NCI-H2227 treated with DMSO at 0.1 percent for 48 hours (cell line): Measurements from ENCODE around the gene ARHGAP26.
"Not testable (repeated sequence)": the region's sequence is repeated elsewhere in the genome, so short reads cannot be mapped to it uniquely, and the experiment has no call there.

Source experiments
- DNase-seq: peaks from one replicate; lab custom pipeline; 2025; lab: John Stamatoyannopoulos, UW

The ARHGAP26 gene

GRCh38 chr5:142934051-142934762, 164.0 kb downstream of the ARHGAP26 start:
- peak; percentile 26 for DNase-seq

GRCh38 chr5:142935014-142935413, 164.8 kb downstream of the ARHGAP26 start:
- no peak for DNase-seq

DNA sequence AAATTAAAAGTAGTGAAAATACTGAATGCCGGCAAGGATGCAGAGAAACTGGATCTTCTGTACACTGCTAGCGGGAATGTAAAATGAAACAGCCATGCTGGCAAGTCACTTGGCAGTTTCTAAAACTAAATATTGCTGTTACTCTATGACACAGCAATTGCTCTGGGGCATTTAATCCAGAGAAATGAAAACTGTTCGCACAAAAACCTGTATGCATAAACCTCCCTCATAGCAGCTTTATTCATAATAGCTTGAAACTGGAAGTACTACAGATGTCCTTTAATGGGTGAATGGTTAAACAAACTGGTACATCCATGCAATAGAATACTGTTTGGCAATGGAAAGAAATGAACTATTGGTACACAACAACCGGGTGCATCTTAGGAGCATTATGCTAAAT, 167.2 kb downstream of the ARHGAP26 start:
- DNase-seq = no peak

DNA sequence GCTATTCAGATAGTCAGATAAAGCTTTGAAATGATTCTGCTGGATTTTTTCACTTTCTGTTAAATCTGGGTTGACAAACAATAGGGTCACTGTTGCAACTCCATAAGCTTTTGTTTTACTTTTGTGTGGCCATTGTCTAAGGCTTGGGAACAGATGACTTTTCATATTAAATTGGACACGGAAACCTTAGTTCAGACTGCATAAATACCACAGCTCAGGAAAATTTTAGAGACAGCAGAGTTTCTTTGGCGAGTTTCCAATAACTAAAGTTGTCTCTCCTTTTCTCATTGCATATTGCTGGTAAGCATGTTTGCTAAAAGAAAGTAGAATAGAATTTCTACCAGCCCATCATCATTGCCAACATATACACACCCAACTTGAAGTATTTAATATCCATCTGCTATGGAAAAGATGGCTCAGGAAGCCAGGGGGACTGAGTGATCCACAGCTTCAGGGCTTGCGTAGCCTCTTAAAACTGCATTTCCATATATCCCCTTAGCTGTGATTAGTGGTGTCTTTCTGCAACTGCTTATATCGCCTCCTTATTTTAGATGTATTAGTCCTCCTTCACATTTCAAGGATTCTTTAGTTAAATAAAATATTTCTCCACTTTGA, 168.2 kb downstream of the ARHGAP26 start:
- DNase-seq = no peak

DNA sequence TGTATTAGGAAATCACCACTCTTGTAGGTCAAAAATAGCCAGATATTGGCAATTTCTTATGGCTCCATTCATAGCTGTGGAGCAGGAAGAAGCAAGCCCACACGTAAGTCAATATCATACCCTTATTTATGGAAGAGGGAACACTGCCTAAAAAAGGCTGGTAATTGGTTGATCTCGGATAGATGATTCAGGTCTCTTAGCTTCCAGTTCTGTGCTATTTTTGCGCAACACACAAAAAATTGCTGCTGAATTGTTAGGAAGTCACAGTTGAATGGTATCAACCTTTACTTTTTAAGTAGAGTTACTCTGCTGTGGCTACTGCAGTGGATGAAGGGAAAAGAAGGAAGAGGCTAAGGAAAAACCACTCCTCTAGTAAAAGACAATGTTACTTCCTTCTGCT, 168.8 kb downstream of the ARHGAP26 start:
- no peak for DNase-seq

GRCh38 chr5:142939884-142940283, 169.7 kb downstream of the ARHGAP26 start:
- DNase-seq = no peak

DNA sequence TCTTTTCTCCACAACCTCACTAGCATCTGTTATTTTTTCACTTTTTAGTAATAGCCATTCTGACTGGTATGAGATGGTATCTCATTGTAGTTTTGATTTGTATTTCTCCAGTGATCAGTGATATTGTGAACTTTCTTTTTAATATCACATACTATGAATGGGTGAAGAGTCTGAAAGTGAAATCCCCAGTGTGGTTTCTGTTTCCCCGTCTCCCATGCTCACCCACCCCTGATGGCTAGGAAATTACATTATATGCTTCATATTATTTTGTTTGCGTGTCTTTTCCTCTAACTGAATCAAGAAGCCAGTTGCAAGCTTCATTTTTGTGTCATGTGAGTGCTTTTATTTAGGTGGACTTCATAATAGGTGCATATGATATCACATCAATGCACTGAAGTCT, 171.1 kb downstream of the ARHGAP26 start:
- no peak for DNase-seq

GRCh38 chr5:142942901-142943300, 172.7 kb downstream of the ARHGAP26 start:
- DNase-seq = no peak

DNA sequence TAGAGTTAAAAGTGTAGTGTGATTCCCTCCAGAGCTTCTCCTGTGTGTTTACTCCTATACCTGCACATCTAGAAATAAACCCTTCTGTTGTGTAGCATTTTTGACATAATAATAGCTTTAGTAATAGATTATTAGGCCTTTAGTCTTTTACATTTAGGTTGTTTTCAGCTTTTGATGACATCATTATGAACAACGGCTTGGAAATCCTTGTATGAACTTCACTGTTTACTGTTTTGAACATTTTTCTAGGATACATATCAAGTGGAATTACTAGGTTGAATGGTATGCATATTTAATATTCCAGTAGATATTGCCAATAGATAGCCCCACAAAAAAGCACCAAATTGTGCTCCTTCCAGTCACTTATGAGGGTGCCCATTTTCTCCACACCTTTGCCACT, 174.0 kb downstream of the ARHGAP26 start:
- DNase-seq = no peak

- no peak for DNase-seq
Measured at GRCh38 chr5:142945321-142945720, 175.1 kb downstream of the ARHGAP26 start.

- DNase-seq = no peak
Measured at GRCh38 chr5:142945845-142946244, 175.7 kb downstream of the ARHGAP26 start.

- no peak for DNase-seq
Measured at GRCh38 chr5:142946547-142947426, 176.6 kb downstream of the ARHGAP26 start.

- no peak for DNase-seq
Measured at GRCh38 chr5:142947427-142947709, 177.2 kb downstream of the ARHGAP26 start.

DNA sequence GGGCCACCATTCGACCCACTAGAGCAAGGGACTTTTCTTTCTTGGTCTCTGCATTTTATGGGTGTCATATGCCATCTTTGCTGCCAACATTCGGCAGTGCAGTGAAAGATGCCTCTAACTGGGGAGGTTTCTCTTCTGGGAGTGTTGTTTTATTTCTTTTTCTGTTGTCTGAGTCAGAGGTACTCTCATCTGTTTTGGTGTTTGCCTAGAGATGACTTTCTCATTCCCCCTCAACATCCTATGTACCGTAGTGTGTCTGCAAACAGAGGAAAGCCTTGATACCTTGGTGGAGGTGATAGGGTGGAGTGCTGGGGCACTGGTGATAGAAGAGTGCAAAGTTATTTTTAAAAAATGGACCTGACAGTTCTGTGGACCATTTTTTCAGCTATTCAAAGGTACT, 182.1 kb downstream of the ARHGAP26 start:
- DNase-seq = no peak

DNA sequence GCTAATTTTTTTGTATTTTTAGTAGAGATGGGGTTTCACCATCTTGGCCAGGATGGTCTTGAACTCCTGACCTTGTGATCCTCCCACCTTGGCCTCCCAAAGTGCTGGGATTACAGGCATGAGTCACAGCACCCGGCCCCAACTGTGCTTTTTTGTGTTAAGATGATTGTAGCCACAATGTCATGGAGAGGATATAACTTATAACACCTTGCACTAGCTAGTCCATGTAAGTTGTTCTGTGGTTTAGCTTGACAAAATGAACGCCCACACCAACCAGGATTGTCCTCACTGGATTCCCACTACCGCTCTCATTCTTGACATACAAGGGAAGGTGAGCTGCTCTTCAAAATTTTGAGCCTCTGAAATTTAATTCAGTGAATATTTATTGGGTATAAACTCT, 182.7 kb downstream of the ARHGAP26 start:
- DNase-seq = not testable (repeated sequence)

- DNase-seq = no peak
Measured at GRCh38 chr5:142954455-142954854, 184.3 kb downstream of the ARHGAP26 start.

DNA sequence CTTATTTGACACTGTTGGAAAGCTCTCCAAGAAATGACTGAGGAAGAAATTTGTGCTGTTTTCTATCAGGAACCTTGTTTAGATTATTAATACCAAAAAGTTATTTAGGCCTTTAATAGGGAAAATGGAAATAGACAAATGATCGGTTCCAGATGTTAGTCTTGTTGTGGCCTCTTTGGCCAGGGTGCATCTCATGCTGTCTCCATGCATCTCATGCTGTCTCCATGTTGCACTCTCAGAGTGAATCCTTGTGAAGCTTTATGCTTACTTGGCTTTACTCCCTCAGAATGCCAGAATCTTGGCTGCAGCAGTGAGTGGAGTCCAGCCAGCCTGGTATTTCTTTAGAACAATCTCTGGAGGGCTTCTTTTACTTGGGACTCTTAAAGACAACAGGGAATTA, 185.5 kb downstream of the ARHGAP26 start:
- DNase-seq = no peak

- DNase-seq = no peak
Measured at GRCh38 chr5:142957528-142957927, 187.4 kb downstream of the ARHGAP26 start.

DNA sequence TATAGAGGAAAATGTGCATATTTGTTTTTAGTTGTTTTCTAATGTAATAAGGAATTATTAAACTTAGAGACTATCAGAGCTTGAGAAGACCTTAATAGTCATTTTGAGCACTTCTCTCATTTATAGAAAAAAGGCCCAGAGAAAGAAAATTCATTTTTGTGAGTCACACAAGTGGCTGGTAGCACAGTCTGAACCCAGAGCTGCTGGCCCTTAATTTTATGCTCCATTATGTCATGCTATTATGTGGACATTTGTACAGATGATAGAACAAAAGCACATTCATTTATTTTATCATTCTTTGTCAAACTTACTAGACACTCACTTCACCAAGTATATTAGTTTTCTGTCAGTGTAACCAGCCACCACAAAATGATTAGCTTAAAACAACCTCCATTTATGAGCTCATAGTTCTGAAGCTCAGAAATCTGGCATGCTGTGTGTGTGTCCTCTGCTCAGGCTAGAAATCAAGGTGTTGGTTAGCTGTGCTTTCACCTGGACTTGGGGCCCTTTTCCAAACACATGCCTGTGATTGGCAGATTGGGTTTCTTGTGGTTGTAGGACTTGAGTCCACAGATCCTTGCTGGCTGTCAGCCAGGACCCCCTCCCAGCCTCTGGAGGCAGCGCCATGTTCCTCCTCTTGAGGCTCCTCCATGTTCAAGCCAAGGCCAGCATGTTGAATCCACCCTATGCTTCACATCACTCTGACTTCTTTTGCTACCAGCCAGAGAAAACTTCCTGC, 188.9 kb downstream of the ARHGAP26 start:
- DNase-seq = no peak

- no peak for DNase-seq
Measured at GRCh38 chr5:142959683-142960657, 189.8 kb downstream of the ARHGAP26 start.
